GM12878 (cell line): ENCODE data around the gene ARRDC1. TPM values are rescaled to one million over a fixed set of nuclear protein-coding genes. Genes with fewer than 3 reads are reported as not detected.

Experiments used
- ATAC-seq: fragments of 200-7000 bp; cut with Tn5 transposase; 3 replicates; pipeline ENCODE4 v1.9.1; 2020; ENCODE audit warnings: mild to moderate bottlenecking, moderate library complexity
- BruUV-seq: library from RNA; stranded (reverse); fragments of 400-500 nt; replicated peaks from 2 replicates; lab custom pipeline; 2021; lab: Mats Ljungman, UMichigan
- CTCF ChIA-PET: fragments of 300-600 bp; sonication (Branson Sonifier 250); formaldehyde crosslinking; extraction: SDS; loops from one replicate; lab custom pipeline; 2021; ENCODE audit warnings: inconsistent platforms; lab: Yijun Ruan, JAX
- POLR2A ChIA-PET: fragments of 350-600 bp; formaldehyde crosslinking; extraction: SDS; loops from one replicate; lab custom pipeline; 2021; ENCODE audit warnings: inconsistent platforms; lab: Charles Lee
- RAD21 ChIA-PET: fragments of 300-600 bp; sonication (Branson Sonifier 250); formaldehyde crosslinking; loops from one replicate; lab custom pipeline; 2023; ENCODE audit warnings: antibody characterized with exemption; ENCODE audit not compliant: unreplicated experiment; lab: Charles Lee
- SMC1A ChIA-PET: fragments of 300-600 bp; sonication (Branson Sonifier 250); formaldehyde crosslinking; loops from one replicate; lab custom pipeline; 2023; ENCODE audit not compliant: unreplicated experiment, uncharacterized antibody; lab: Charles Lee
- DNase-seq: peaks from one replicate; pipeline ENCODE4 v3.0.0-alpha.2; 2011; ENCODE audit warnings: low read depth, low spot score
- FAIRE-seq: peaks from 3 replicates; lab custom pipeline; 2011; peaks lifted over from hg19 to GRCh38; lab: Jason Lieb, UNC
- H2AFZ ChIP-seq: 2 replicates; pipeline ENCODE4 v1.6.0; 2011; ENCODE audit warnings: low read depth, low read length, control low read depth; ENCODE audit not compliant: control insufficient read depth
- H3K27ac ChIP-seq: 2 replicates; pipeline ENCODE4 v1.5.1; 2011; ENCODE audit warnings: control low read depth; ENCODE audit not compliant: control insufficient read depth, insufficient read depth
- H3K27me3 ChIP-seq, 2 experiments: replicated peaks in 1 of 2; 2 replicates each; pipeline versions ENCODE4 v1.6.0 to v1.6.1; 2011; ENCODE audit warnings: low read length in 1 of 2; ENCODE audit not compliant: control insufficient read depth in 2 of 2, insufficient read depth in 2 of 2
- H3K36me3 ChIP-seq, 2 experiments: 2 replicates each; pipeline ENCODE4 v1.5.1; 2011; ENCODE audit warnings: low read length in 1 of 2; ENCODE audit not compliant: control insufficient read depth in 2 of 2, insufficient read depth in 2 of 2
- H3K4me1 ChIP-seq: 2 replicates; pipeline ENCODE4 v1.6.1; 2011; ENCODE audit warnings: mild to moderate bottlenecking, low read length, moderate library complexity, mixed read lengths; ENCODE audit not compliant: control insufficient read depth, insufficient read depth
- H3K4me2 ChIP-seq: 2 replicates; pipeline ENCODE4 v1.6.0; 2011; ENCODE audit warnings: control low read depth; ENCODE audit not compliant: control insufficient read depth, insufficient read depth
- H3K4me3 ChIP-seq: fragments of 200-600 bp; sonication (generic); 2 replicates; pipeline ENCODE4 v1.5.1; 2016
- H3K79me2 ChIP-seq: 2 replicates; pipeline ENCODE4 v1.6.0; 2011; ENCODE audit warnings: low read length; ENCODE audit not compliant: control insufficient read depth, insufficient read depth
- H3K9ac ChIP-seq: 2 replicates; pipeline ENCODE4 v1.8.0; 2011; ENCODE audit warnings: low read length, control low read depth, mixed read lengths; ENCODE audit not compliant: control insufficient read depth, insufficient read depth
- H3K9me3 ChIP-seq: replicated peaks from 3 replicates; pipeline ENCODE4 v1.5.1; 2011; ENCODE audit warnings: mild to moderate bottlenecking, low read length; ENCODE audit not compliant: control insufficient read depth, insufficient read depth
- H4K20me1 ChIP-seq: 2 replicates; pipeline ENCODE4 v1.6.0; 2011; ENCODE audit not compliant: control insufficient read depth, insufficient read depth
- DPF2 ChIP-seq: fragments of 450-650 bp; IDR thresholded peaks from 2 replicates; pipeline ENCODE4 v1.6.1; 2017; ENCODE audit warnings: mild to moderate bottlenecking
- MYB ChIP-seq: fragments of 150-350 bp; IDR thresholded peaks from 2 replicates; pipeline ENCODE4 v1.6.1; 2014; ENCODE audit warnings: mild to moderate bottlenecking, low read depth, low read length, borderline replicate concordance
- NFYB ChIP-seq: IDR thresholded peaks from 2 replicates; pipeline ENCODE4 v1.6.1; 2011; ENCODE audit warnings: low read depth, mild to moderate bottlenecking, low read length, improper control_type of control experiment, moderate library complexity; ENCODE audit not compliant: insufficient read depth
- NR2C1 ChIP-seq: fragments of 450-650 bp; IDR thresholded peaks from 2 replicates; pipeline ENCODE4 v1.6.1; 2017; ENCODE audit warnings: antibody characterized with exemption, mild to moderate bottlenecking, moderate library complexity
- PAX8 ChIP-seq: fragments of 450-650 bp; IDR thresholded peaks from 2 replicates; pipeline ENCODE4 v1.6.1; 2017; ENCODE audit warnings: mild to moderate bottlenecking, moderate library complexity
- RAD51 ChIP-seq: fragments of 450-650 bp; IDR thresholded peaks from 2 replicates; pipeline ENCODE4 v1.6.1; 2016; ENCODE audit warnings: moderate library complexity, mild to moderate bottlenecking, inconsistent platforms
- RCOR1 ChIP-seq: conservative IDR thresholded peaks from 2 replicates; pipeline ENCODE4 v1.6.1; 2012; ENCODE audit warnings: low read depth, low read length, improper control_type of control experiment
- RFX5 ChIP-seq: IDR thresholded peaks from 2 replicates; pipeline ENCODE4 v1.6.1; 2011; ENCODE audit warnings: low read depth, low read length, improper control_type of control experiment
- SREBF1 ChIP-seq: IDR thresholded peaks from 2 replicates; pipeline ENCODE4 v1.6.1; 2012; ENCODE audit warnings: mild to moderate bottlenecking, low read length
- SREBF2 ChIP-seq: IDR thresholded peaks from 2 replicates; pipeline ENCODE4 v1.6.1; 2012; ENCODE audit warnings: mild to moderate bottlenecking, low read length
- STAT1 ChIP-seq: fragments of 450-650 bp; conservative IDR thresholded peaks from 2 replicates; pipeline ENCODE4 v1.6.1; 2014; ENCODE audit warnings: antibody characterized with exemption, mild to moderate bottlenecking
- WGBS: methylation state at CpG from one replicate; pipeline ENCODE4 v1.1.6; 2016; ENCODE audit warnings: low lambda C conversion rate; ENCODE audit not compliant: insufficient replicate concordance, insufficient coverage; ENCODE audit errors: missing lambda C conversion rate; 5-methylcytosine and 5-hydroxymethylcytosine counted together
- in situ Hi-C: fragments of 300-500 bp; cut with MboI; formaldehyde crosslinking; loops from 9 replicates; pipeline ENCODE4 v1.14.3; 2018; ENCODE audit warnings: mixed read lengths
- intact Hi-C: fragments of 100-400 bp; cut with micrococcal nuclease; formaldehyde crosslinking; loops from one replicate; pipeline ENCODE4 v1.14.2; 2022; ENCODE audit not compliant: unreplicated experiment
- polyA plus RNA-seq, 11 experiments: library from polyadenylated mRNA; depleted of rRNA in 4 of 11; unstranded in 6 of 11; stranded (reverse) in 5 of 11; fragments of >200 nt; fragmentation: Nextera tagmentation in 4 of 11; fragmentation: Illumina TruSeq in 1 of 11; extraction: Ambion mirVana in 4 of 11; extraction: Trizol in 1 of 11; gene quantifications; 1 replicate in 1 of 11; 2 replicates in 10 of 11; pipeline versions ENCODE4 v1.2.1 to v1.2.3, GENCODE V29; 2011 to 2016; ENCODE audit warnings: inconsistent platforms in 2 of 11, missing spikeins in 2 of 11, low read depth in 1 of 11
- total RNA-seq, 4 experiments: library from RNA; depleted of rRNA in 3 of 4; stranded (reverse); fragments of >200 nt in 3 of 4; fragmentation: Illumina TruSeq in 1 of 4; extraction: Trizol in 1 of 4; gene quantifications; 2 replicates each; pipeline versions ENCODE4 v1.2.1 to v1.2.3, GENCODE V29; 2013 to 2021
- TF ChIP-seq, protein P1 (sequence below): IDR thresholded peaks from 2 replicates; pipeline ENCODE4 v1.6.1; 2012; ENCODE audit warnings: low read depth, low read length, improper control_type of control experiment
- TF ChIP-seq, protein P2 (sequence below): fragments of 450-650 bp; IDR thresholded peaks from 2 replicates; pipeline ENCODE4 v1.6.1; 2017; ENCODE audit warnings: antibody characterized with exemption, mild to moderate bottlenecking, moderate library complexity
- TF ChIP-seq, protein P3 (sequence below): fragments of 450-650 bp; conservative IDR thresholded peaks from 2 replicates; pipeline ENCODE4 v1.6.1; 2017; ENCODE audit warnings: mild to moderate bottlenecking, moderate library complexity
- TF ChIP-seq, protein P4 (sequence below): fragments of 450-650 bp; IDR thresholded peaks from 2 replicates; pipeline ENCODE4 v1.6.1; 2017; ENCODE audit warnings: mild to moderate bottlenecking, low read depth, inconsistent platforms; ENCODE audit not compliant: poor library complexity, severe bottlenecking

The ARRDC1 gene
- total and polyA plus RNA-seq, 10 of the 15 experiments (the other 5 are each of a cell fraction or from before 2014, with no cell fraction given), result 0.23 to 34.4 (median 20.9) TPM

DNA sequence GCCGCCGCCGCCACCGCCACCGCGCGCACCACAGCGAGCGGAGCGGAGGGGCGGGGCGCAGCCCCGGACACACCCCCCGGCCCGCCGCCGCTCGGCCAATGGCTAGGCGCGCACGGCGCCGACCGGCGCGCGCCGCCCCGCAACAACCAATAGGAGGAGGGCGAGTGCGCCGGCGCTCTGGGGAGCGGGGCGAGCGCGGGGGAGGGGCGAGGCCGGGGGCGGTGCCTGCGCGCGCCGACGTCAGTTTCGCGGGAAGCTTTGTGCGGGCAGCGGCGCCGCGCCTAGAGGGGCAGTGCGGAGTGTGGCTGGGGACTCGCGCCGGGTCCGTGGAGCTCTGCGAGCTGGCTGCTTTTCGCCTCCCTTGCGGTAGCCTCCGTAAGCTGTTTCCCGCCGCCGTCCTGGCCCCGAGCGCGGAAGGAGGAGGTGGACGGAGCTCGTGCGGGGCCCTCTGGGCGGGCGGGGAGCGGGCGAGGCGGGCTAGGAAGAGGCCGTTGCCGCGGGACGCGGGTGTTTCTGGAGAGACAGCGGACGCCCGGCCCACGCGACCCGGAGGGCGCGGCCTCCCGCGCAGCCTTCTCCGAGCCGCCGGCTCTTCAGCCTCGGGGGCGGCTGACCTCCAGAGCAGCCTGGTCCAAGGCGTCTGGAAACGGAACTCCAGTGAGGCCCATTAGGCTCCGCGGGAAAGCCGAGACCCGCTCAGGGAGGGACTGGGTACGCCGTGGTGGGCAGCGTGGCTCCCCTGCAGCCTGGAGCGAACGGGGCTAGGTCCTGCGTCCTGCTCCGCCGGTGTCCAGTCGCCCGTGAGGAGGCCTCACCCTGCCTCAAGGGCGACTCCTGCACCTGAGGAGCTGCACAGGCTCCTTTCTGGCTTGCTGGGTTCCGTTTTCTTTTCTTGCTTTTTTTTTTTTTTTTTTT is 14.8 kb upstream of the ARRDC1 start, which contains the start of gene ZMYND19 (continued):
- TF ChIP-seq NFYB (peak; percentile 82; the same call in 1 of the 2 replicates), PAX8 (no peak), SREBF2 (no peak), RFX5 (peak; percentile 31; the same call in 1 of the 2 replicates), NR2C1 (peak; percentile 30; the same call in 1 of the 2 replicates), MYB (no peak)
- TF ChIP-seq, protein P1, sequence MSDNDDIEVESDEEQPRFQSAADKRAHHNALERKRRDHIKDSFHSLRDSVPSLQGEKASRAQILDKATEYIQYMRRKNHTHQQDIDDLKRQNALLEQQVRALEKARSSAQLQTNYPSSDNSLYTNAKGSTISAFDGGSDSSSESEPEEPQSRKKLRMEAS, result 0 out of 2 replicates have a peak, but pooled peaks have one; percentile 18

DNA sequence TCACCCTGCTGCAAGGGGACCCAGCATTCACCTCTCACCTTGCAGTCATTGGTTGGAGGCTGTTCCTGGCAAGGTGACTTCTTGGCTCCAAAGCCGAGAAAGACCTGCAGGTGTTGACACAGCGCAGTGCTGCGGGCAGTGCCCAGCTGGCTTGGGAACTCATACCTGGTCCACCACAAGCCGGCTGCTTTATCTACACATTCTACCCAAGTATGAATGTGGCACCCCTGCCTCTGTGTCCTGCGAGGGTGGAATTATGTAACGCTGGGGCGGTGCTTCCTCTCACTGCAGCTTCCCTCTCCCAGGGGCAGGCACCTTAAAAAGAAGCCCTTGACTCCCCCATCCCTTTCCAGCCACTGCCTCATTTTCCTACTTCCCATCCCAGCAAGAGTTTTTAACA is 12.7 kb upstream of the ARRDC1 start:
- POLR2A ChIA-PET, result interaction anchor here (1.1 kb wide), 1 partner anchor 15 kb away, joined by 3 read pairs; no protein-coding TSS in a partner anchor
- H4K20me1 ChIP-seq, result no peaks in the 10 kb centered on the region
- DNase-seq (no peak), FAIRE-seq (no peak), ATAC-seq (no peak)
- H3K9ac ChIP-seq, result no peak overlapping the region
- H3K36me3 ChIP-seq, result peaks cover 3 to 5% of the 10 kb centered on the region in 2 experiments; a peak in 3 of 4 replicates
- H3K9me3 ChIP-seq, result no peaks in the 10 kb centered on the region
- intact Hi-C loops (no loop called here), in situ Hi-C loops (no loop called here)
- 87% methylated on average over 7 of the region's 7 CpGs for WGBS
- no peaks in the 10 kb centered on the region for H3K27me3 ChIP-seq
- no peak overlapping the region for H3K4me3 ChIP-seq
- peaks cover 14% of the 10 kb centered on the region for H3K79me2 ChIP-seq
- no peak overlapping the region for H3K27ac ChIP-seq
- SMC1A ChIA-PET, result no interaction called here
- RAD21 ChIA-PET, result no interaction called here
- peaks cover 6% of the 10 kb centered on the region; the same call in 1 of the 2 replicates for H3K4me1 ChIP-seq
- no peak overlapping the region for H3K4me2 ChIP-seq
- no peak overlapping the region for H2AFZ ChIP-seq
- CTCF ChIA-PET, result interaction anchor here (0.6 kb wide), 1 partner anchor 36 kb away, joined by 3 read pairs; no protein-coding TSS in a partner anchor
- no TSS peak for BruUV-seq
- TF ChIP-seq, protein P2, sequence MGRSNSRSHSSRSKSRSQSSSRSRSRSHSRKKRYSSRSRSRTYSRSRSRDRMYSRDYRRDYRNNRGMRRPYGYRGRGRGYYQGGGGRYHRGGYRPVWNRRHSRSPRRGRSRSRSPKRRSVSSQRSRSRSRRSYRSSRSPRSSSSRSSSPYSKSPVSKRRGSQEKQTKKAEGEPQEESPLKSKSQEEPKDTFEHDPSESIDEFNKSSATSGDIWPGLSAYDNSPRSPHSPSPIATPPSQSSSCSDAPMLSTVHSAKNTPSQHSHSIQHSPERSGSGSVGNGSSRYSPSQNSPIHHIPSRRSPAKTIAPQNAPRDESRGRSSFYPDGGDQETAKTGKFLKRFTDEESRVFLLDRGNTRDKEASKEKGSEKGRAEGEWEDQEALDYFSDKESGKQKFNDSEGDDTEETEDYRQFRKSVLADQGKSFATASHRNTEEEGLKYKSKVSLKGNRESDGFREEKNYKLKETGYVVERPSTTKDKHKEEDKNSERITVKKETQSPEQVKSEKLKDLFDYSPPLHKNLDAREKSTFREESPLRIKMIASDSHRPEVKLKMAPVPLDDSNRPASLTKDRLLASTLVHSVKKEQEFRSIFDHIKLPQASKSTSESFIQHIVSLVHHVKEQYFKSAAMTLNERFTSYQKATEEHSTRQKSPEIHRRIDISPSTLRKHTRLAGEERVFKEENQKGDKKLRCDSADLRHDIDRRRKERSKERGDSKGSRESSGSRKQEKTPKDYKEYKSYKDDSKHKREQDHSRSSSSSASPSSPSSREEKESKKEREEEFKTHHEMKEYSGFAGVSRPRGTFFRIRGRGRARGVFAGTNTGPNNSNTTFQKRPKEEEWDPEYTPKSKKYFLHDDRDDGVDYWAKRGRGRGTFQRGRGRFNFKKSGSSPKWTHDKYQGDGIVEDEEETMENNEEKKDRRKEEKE, result no peak
- TF ChIP-seq RAD51 (no peak), DPF2 (no peak), RCOR1 (no peak), STAT1 (no peak), SREBF1 (no peak)
- TF ChIP-seq, protein P3, sequence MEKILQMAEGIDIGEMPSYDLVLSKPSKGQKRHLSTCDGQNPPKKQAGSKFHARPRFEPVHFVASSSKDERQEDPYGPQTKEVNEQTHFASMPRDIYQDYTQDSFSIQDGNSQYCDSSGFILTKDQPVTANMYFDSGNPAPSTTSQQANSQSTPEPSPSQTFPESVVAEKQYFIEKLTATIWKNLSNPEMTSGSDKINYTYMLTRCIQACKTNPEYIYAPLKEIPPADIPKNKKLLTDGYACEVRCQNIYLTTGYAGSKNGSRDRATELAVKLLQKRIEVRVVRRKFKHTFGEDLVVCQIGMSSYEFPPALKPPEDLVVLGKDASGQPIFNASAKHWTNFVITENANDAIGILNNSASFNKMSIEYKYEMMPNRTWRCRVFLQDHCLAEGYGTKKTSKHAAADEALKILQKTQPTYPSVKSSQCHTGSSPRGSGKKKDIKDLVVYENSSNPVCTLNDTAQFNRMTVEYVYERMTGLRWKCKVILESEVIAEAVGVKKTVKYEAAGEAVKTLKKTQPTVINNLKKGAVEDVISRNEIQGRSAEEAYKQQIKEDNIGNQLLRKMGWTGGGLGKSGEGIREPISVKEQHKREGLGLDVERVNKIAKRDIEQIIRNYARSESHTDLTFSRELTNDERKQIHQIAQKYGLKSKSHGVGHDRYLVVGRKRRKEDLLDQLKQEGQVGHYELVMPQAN, result no peak
- TF ChIP-seq, protein P4, sequence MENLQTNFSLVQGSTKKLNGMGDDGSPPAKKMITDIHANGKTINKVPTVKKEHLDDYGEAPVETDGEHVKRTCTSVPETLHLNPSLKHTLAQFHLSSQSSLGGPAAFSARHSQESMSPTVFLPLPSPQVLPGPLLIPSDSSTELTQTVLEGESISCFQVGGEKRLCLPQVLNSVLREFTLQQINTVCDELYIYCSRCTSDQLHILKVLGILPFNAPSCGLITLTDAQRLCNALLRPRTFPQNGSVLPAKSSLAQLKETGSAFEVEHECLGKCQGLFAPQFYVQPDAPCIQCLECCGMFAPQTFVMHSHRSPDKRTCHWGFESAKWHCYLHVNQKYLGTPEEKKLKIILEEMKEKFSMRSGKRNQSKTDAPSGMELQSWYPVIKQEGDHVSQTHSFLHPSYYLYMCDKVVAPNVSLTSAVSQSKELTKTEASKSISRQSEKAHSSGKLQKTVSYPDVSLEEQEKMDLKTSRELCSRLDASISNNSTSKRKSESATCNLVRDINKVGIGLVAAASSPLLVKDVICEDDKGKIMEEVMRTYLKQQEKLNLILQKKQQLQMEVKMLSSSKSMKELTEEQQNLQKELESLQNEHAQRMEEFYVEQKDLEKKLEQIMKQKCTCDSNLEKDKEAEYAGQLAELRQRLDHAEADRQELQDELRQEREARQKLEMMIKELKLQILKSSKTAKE, result no peak
